ENCODE measurements around the gene SGCD.

DNA sequence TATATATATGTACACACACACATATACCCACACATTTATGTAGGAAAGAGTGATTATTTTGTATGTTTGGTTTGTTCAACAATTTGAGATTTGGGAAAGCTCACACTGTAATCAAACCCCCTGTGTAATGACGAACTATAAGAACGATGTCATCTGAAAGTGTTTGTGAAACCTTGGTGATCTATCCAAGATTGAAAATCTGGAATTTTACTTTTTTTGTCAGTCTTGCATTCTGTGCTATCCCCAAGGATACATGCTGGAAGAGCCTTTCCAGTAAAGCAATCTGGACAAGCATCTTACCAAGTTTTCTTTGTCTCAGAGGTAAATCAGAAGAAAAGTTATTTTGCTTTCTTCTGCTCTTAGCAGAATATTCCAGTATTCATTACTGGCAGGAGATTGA lies 23.3 kb downstream of the SGCD start:
- TF ChIP-seq, protein P1, sequence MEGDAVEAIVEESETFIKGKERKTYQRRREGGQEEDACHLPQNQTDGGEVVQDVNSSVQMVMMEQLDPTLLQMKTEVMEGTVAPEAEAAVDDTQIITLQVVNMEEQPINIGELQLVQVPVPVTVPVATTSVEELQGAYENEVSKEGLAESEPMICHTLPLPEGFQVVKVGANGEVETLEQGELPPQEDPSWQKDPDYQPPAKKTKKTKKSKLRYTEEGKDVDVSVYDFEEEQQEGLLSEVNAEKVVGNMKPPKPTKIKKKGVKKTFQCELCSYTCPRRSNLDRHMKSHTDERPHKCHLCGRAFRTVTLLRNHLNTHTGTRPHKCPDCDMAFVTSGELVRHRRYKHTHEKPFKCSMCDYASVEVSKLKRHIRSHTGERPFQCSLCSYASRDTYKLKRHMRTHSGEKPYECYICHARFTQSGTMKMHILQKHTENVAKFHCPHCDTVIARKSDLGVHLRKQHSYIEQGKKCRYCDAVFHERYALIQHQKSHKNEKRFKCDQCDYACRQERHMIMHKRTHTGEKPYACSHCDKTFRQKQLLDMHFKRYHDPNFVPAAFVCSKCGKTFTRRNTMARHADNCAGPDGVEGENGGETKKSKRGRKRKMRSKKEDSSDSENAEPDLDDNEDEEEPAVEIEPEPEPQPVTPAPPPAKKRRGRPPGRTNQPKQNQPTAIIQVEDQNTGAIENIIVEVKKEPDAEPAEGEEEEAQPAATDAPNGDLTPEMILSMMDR (IDR thresholded peaks at IDR 0.05) = no peak
- TF ChIP-seq POLR2AphosphoS5 (IDR thresholded peaks at IDR 0.05) (no peak), POLR2A (IDR thresholded peaks at IDR 0.05; ENCODE audit: low read depth) (no peak), EP300 (IDR thresholded peaks at IDR 0.05) (no peak)
